ENCODE results near the gene ELOVL5.
A peak's percentile ranks its signal among the peaks of the same experiment; 100 is the strongest.
"Not testable (repeated sequence)": the region's sequence is repeated elsewhere in the genome, so short reads cannot be mapped to it uniquely, and the experiment has no call there.

The ELOVL5 gene

GRCh38 chr6:53309059-53309900 lies 39.5 kb downstream of the ELOVL5 start:
- peak; percentile 70 for DNase-seq (ENCODE audit: low read depth)
- no peak for TF ChIP-seq CTCF (conservative IDR thresholded peaks at IDR 0.05; ENCODE audit: low read depth, low read length)
- H3K4me3 ChIP-seq (ENCODE audit: low read depth, low read length) = no peak overlapping the region

GRCh38 chr6:53306819-53307347 lies 41.9 kb downstream of the ELOVL5 start:
- no peak overlapping the region for H3K4me3 ChIP-seq (ENCODE audit: low read depth, low read length)
- TF ChIP-seq CTCF (conservative IDR thresholded peaks at IDR 0.05; ENCODE audit: low read depth, low read length) = no peak
- DNase-seq (ENCODE audit: low read depth) = no peak

GRCh38 chr6:53306217-53306616 lies 42.5 kb downstream of the ELOVL5 start:
- not testable (repeated sequence) for H3K4me3 ChIP-seq (ENCODE audit: low read depth, low read length); DNase-seq (ENCODE audit: low read depth)

GRCh38 chr6:53305506-53306005 lies 43.2 kb downstream of the ELOVL5 start:
- DNase-seq (ENCODE audit: low read depth); H3K4me3 ChIP-seq (ENCODE audit: low read depth, low read length): not testable (repeated sequence)

GRCh38 chr6:53304953-53305352 lies 43.8 kb downstream of the ELOVL5 start:
- H3K4me3 ChIP-seq (ENCODE audit: low read depth, low read length); DNase-seq (ENCODE audit: low read depth): not testable (repeated sequence)

- TF ChIP-seq CTCF (conservative IDR thresholded peaks at IDR 0.05; ENCODE audit: low read depth, low read length) = no peak
- peak; percentile 71 for DNase-seq (ENCODE audit: low read depth)
- H3K4me3 ChIP-seq (ENCODE audit: low read depth, low read length) = no peak overlapping the region
Observed at GRCh38 chr6:53302678-53303360, 45.9 kb downstream of the ELOVL5 start.

- TF ChIP-seq CTCF (conservative IDR thresholded peaks at IDR 0.05; ENCODE audit: low read depth, low read length) = no peak
- no peak overlapping the region for H3K4me3 ChIP-seq (ENCODE audit: low read depth, low read length)
- DNase-seq (ENCODE audit: low read depth) = no peak
Observed at GRCh38 chr6:53301801-53302537, 46.8 kb downstream of the ELOVL5 start.
